GM10248 (cell line): ENCODE results near the gene PLSCR4.
A peak's percentile ranks its signal among the peaks of the same experiment; 100 is the strongest.
"Not testable (repeated sequence)": the region's sequence is repeated elsewhere in the genome, so short reads cannot be mapped to it uniquely, and the experiment has no call there.

Source experiments
- CTCF ChIA-PET: fragments of 300-600 bp; sonication (Branson Sonifier 250); formaldehyde crosslinking; extraction: SDS; loops from one replicate; lab custom pipeline; 2021; ENCODE audit warnings: antibody characterized with exemption; lab: Yijun Ruan, JAX
- POLR2A ChIA-PET: fragments of 350-650 bp; sonication (Branson Sonifier 250); formaldehyde crosslinking; extraction: SDS; loops from one replicate; lab custom pipeline; 2020; ENCODE audit warnings: antibody characterized with exemption; lab: Yijun Ruan, JAX
- DNase-seq: peaks from one replicate; pipeline ENCODE4 v3.0.0; 2012; ENCODE audit errors: extremely low spot score
- TF ChIP-seq, protein P1 (sequence below): IDR thresholded peaks from 2 replicates; pipeline ENCODE4 v1.5.1; 2012; ENCODE audit warnings: mild to moderate bottlenecking, low read depth; ENCODE audit errors: extremely low read depth, missing control alignments, control extremely low read depth

The PLSCR4 gene, protein sequence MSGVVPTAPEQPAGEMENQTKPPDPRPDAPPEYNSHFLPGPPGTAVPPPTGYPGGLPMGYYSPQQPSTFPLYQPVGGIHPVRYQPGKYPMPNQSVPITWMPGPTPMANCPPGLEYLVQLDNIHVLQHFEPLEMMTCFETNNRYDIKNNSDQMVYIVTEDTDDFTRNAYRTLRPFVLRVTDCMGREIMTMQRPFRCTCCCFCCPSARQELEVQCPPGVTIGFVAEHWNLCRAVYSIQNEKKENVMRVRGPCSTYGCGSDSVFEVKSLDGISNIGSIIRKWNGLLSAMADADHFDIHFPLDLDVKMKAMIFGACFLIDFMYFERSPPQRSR

DNA sequence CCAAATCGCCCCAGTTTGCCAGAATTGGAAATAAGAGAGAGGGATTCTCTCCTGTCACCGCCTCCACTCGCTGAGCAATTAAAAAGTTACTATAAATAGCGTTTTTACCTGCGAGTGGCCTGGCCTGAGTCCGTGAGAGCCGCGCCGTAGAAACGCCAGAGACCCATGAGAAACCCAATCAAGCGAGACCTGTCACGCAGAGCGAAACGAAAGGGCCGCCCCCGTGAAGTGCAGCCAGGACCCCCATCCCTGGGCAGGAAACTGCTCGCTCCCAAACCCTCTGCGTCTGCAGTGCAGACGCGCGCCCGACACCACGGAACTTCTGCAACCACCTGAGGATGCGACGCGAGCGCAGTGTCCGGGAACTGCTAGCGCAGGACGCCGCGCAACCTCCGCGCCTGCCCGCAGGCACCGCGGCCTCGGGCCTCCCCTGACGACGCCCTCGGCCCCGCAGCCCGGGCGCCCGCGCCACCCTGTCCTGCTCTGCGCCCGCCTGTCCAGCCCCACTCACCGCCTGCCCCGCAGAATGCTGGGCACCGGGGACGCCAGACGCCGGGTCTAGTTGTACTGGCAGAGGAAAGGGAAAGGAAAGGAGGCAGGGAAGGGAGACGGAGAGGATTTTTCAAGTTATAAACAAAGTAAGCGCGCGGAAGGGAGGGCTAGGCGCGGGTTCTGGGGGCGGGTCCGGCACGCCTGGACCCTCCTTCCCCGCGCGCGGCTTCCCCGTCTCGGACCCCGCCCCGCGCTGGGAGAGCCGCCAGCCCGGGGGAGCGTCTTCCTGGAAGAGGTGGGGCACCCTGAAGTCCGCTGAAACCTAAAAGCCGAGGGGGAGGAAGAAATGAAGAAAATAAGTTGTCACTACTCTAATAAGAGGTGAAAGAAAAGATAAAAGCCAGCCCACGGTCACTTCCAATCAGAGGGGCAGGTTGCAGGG is at the start of gene PLSCR4:
Gene PLSCR4, minus strand, starts transcription at position 657 of the 934 bp plus-strand sequence. CDS start 29,034 bp downstream, outside the sequence.
- ChIA-PET CTCF (no interaction called here), POLR2A (no interaction called here)
- TF ChIP-seq, protein P1, sequence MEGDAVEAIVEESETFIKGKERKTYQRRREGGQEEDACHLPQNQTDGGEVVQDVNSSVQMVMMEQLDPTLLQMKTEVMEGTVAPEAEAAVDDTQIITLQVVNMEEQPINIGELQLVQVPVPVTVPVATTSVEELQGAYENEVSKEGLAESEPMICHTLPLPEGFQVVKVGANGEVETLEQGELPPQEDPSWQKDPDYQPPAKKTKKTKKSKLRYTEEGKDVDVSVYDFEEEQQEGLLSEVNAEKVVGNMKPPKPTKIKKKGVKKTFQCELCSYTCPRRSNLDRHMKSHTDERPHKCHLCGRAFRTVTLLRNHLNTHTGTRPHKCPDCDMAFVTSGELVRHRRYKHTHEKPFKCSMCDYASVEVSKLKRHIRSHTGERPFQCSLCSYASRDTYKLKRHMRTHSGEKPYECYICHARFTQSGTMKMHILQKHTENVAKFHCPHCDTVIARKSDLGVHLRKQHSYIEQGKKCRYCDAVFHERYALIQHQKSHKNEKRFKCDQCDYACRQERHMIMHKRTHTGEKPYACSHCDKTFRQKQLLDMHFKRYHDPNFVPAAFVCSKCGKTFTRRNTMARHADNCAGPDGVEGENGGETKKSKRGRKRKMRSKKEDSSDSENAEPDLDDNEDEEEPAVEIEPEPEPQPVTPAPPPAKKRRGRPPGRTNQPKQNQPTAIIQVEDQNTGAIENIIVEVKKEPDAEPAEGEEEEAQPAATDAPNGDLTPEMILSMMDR: no peak
- DNase-seq: peak; percentile 32

DNA sequence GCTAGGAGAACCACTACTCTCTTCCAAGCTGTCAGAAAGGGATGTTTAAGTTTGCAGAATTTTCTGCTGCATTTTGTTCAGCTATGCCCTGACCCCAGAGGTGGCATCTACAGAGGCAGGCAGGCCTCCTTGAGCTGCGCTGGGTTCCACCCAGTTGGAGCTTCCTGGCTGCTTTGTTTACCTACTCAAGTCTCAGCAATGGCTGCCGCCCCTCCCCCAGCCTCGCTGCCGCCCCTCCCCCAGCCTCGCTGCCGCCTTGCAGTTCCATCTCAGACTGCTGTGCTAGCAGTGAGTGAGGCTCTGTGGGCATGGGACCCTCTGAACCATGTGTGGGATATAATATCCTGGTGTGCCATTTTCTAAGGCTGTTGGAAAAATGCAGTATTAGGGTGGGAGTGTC is 42.5 kb upstream of the PLSCR4 start:
- POLR2A ChIA-PET, DNase-seq, CTCF ChIA-PET: not testable (repeated sequence)

DNA sequence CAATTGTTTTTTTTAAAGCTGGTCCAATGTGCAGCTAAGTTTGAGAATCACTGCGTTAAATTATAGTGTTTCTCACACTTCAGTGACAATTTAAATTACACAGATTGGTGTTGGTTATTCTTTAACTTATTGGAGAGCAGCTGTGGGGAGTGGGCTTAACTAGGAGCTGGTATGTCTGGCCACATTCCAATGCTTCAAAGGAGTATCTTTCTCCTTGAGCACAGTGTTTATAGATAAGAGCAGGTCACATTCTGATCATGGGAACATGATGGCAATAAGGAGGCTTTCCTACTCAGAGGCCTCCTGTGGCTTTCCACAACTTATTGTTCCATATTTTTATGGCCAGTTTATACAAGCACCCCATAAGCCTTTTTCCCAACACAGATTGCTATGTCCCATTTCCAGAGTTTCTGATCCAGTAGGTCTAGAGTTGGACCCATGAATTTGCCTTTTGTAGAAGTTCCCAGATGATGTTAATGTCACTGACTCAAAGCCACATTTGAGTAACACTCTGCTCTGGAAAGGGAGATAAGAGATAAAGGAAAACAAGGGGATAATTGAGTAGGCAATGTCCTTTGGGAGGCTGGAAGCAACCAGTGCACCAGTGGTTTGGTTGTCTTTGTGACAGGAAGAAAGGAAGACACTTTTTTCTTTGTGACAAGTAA is 33.0 kb upstream of the PLSCR4 start:
- POLR2A ChIA-PET: no interaction called here

DNA sequence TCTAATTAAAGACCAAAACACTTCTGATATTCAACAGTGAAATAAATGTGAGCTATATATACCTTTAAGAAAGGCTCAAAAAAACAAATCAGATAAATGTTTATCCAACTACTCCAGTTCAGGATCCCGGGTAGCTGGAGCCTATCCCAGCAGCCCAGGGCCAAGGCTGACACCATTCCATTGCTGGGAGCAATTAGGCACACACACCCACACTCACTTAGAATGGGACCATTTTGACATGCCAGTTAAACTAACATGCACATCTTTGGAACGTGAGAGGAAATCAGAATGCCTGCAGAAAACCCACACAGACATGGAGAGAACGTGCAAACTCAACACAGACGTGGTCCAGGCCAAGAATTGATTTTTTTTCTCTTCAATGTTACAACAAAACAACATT is 30.0 kb upstream of the PLSCR4 start:
- ChIA-PET CTCF (interaction anchor here (1.6 kb wide), 1 partner anchor 8 kb away, joined by 3 read pairs; no protein-coding TSS in a partner anchor), POLR2A (no interaction called here)
- no peak for DNase-seq
- TF ChIP-seq, protein P1: no peak

More for the DNA sequence above, 33.0 kb upstream of the PLSCR4 start:
- CTCF ChIA-PET: interaction anchor here (1.0 kb wide), 1 partner anchor 18 kb away, joined by 3 read pairs; no protein-coding TSS in a partner anchor
- DNase-seq: no peak
- TF ChIP-seq, protein P1: no peak

DNA sequence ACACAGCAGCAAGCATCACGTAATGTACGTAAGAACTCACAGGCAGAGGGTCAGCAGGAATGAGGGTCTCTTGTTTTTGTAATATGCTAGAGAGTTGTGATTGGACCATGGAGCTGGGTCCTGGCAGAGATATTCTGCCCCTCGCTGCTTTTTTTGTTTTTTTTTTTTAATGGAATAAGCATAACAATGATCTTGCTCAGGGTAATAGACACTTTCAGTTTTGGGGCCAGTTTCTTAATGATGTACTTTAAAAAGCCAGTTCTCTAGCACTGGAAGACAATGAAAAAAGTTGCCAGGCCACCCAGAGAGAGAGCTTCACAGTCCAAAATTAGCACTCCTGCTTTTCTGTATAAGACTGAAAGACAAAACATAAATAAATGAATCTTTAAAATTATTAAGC is 29.0 kb upstream of the PLSCR4 start:
- DNase-seq: no peak
- CTCF ChIA-PET: interaction anchor here (0.8 to 1.6 kb wide), 2 partner anchors 9 kb away, joined by 3 read pairs; no protein-coding TSS in a partner anchor
- TF ChIP-seq, protein P1: no peak
- POLR2A ChIA-PET: no interaction called here

DNA sequence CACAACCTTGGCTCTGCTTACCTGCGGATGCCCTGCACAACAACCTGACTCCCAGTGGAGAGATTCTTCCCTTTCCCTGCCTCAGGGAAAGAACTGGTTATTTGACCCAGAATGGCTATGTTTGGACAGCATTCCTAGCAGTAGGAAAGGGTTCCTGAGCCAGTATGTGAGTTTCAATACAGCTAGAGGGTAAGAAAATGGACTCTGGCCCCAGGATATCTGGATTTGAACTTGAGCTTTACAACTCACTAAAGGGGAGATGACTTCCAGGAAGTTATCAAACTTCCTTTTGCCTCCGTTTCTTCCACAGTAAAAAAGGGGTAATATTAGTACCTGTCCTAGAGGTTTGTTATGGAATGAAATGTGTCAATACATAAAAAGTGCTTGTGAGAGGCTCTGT is 28.1 kb upstream of the PLSCR4 start:
- CTCF ChIA-PET: interaction anchor here (0.8 to 1.6 kb wide), 2 partner anchors 8 to 10 kb away, joined by 3 read pairs; no protein-coding TSS in a partner anchor
- POLR2A ChIA-PET: no interaction called here
- DNase-seq: no peak
- TF ChIP-seq, protein P1: no peak
